NCI-H748 treated with DMSO at 0.1 percent for 48 hours (cell line): ENCODE data around the gene GRHPR.
A peak's percentile ranks its signal among the peaks of the same experiment; 100 is the strongest.

Source experiments
- DNase-seq: peaks from one replicate; lab custom pipeline; 2025; lab: John Stamatoyannopoulos, UW

GRHPR gene

GRCh38 chr9:37398464-37399025 lies 24.0 kb upstream of the GRHPR start:
- no peak for DNase-seq

GRCh38 chr9:37399336-37399735 lies 23.2 kb upstream of the GRHPR start:
- DNase-seq, result no peak

- DNase-seq, result no peak
These were observed 17.9 kb upstream of the GRHPR start for GRCh38 chr9:37404590-37404989.

- no peak for DNase-seq
These were observed 17.1 kb upstream of the GRHPR start for GRCh38 chr9:37405350-37405749.

GRCh38 chr9:37405764-37406380 lies 16.6 kb upstream of the GRHPR start:
- no peak for DNase-seq

GRCh38 chr9:37406603-37407401 lies 15.7 kb upstream of the GRHPR start:
- DNase-seq, result no peak

- no peak for DNase-seq
These were observed 15.0 kb upstream of the GRHPR start for GRCh38 chr9:37407468-37407867.

GRCh38 chr9:37408933-37409710 lies 13.4 kb upstream of the GRHPR start:
- no peak for DNase-seq

- DNase-seq, result no peak
These were observed 12.1 kb upstream of the GRHPR start for GRCh38 chr9:37410354-37410861.

GRCh38 chr9:37410969-37411785 lies 11.3 kb upstream of the GRHPR start:
- DNase-seq, result no peak

GRCh38 chr9:37412431-37413151 lies 9.9 kb upstream of the GRHPR start:
- no peak for DNase-seq

- no peak for DNase-seq
These were observed 9.2 kb upstream of the GRHPR start for GRCh38 chr9:37413311-37413710.

- DNase-seq, result no peak
These were observed 8.0 kb upstream of the GRHPR start for GRCh38 chr9:37414503-37414943.

- DNase-seq, result peak; percentile 39
These were observed 7.3 kb upstream of the GRHPR start for GRCh38 chr9:37415011-37415719.

GRCh38 chr9:37417252-37417803 lies 5.2 kb upstream of the GRHPR start:
- no peak for DNase-seq

GRCh38 chr9:37417857-37418618 lies 4.5 kb upstream of the GRHPR start:
- no peak for DNase-seq

- DNase-seq, result no peak
These were observed 3.3 kb upstream of the GRHPR start for GRCh38 chr9:37419204-37419603.

GRCh38 chr9:37420271-37421215 lies 2.0 kb upstream of the GRHPR start:
- no peak for DNase-seq
